Keratinocyte (primary cell): ENCODE data around the gene SLC27A3.

Source experiments
- EZH2 ChIP-seq: IDR thresholded peaks from one replicate; pipeline ENCODE4 v1.6.1; 2012; ENCODE audit warnings: inconsistent platforms, mild to moderate bottlenecking, low read length, moderate library complexity
- TF ChIP-seq, protein P1 (sequence below), 3 experiments: IDR thresholded peaks in 1 of 3; conservative IDR thresholded peaks in 1 of 3; optimal IDR thresholded peaks in 1 of 3; 2 replicates in 2 of 3; 3 replicates in 1 of 3; pipeline versions ENCODE3 to v1.5.1; 2011; ENCODE audit warnings: low read length in 3 of 3, mild to moderate bottlenecking in 3 of 3, moderate library complexity in 2 of 3, control low read depth in 1 of 3, inconsistent platforms in 1 of 3; ENCODE audit not compliant: insufficient read depth in 2 of 3; ENCODE audit errors: extremely low read depth in 1 of 3

DNA sequence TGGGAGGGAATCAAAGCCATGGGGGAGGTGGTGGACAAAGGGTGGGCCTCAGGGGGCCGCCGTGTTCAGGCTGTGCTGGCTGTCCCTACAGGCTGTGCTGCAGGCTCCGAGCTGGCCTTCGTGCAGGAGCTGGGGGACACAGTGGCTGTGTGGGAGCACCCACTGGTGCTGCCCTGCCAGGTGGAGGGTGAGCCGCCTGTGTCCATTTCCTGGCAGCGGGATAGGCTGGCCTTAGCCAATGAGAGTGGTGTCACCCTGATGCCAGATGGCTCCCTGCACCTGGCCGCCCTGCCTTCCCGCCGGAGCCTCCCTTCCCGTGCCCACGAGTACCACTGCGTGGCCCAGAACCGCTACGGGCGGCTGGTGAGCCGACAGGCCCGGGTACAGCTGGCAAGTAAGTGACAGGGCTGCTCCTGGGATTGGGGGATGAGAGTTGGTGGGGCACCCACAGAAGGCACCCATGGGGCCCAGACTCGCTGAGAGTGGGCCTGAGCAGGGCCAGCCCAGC, 20.2 kb downstream of the SLC27A3 start:
- TF ChIP-seq, protein P1, sequence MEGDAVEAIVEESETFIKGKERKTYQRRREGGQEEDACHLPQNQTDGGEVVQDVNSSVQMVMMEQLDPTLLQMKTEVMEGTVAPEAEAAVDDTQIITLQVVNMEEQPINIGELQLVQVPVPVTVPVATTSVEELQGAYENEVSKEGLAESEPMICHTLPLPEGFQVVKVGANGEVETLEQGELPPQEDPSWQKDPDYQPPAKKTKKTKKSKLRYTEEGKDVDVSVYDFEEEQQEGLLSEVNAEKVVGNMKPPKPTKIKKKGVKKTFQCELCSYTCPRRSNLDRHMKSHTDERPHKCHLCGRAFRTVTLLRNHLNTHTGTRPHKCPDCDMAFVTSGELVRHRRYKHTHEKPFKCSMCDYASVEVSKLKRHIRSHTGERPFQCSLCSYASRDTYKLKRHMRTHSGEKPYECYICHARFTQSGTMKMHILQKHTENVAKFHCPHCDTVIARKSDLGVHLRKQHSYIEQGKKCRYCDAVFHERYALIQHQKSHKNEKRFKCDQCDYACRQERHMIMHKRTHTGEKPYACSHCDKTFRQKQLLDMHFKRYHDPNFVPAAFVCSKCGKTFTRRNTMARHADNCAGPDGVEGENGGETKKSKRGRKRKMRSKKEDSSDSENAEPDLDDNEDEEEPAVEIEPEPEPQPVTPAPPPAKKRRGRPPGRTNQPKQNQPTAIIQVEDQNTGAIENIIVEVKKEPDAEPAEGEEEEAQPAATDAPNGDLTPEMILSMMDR (optimal IDR thresholded peaks at IDR 0.05 in 1 of 3, IDR thresholded peaks at IDR 0.05 in 1 of 3, conservative IDR thresholded peaks at IDR 0.05 in 1 of 3; ENCODE audit: extremely low read depth in 1 of 3, insufficient read depth in 2 of 3, low read length in 3 of 3) = no peak
- TF ChIP-seq EZH2 = no peak
